Measurements from ENCODE around the gene OSBPL1A. TPM values are rescaled to one million over a fixed set of nuclear protein-coding genes. Genes with fewer than 3 reads are reported as not detected.

Gene OSBPL1A
- total and polyA plus RNA-seq, 2 of the 8 experiments (the other 6 are each of a cell fraction or from before 2014, with no cell fraction given) = 53.2 to 74.9 TPM

GRCh38 chr18:24120676-24121075, 276.9 kb downstream of the OSBPL1A start:
- H3K18ac ChIP-seq (ENCODE audit: extremely low read depth, low read length) = no peak overlapping the region
- H3K56ac ChIP-seq (replicated peaks; ENCODE audit: insufficient read length, low read depth, low read length) = no peak overlapping the region
- no peaks in the 10 kb centered on the region for H3K27me3 ChIP-seq (replicated peaks in 1 of 4; ENCODE audit: control insufficient read depth in 3 of 4, extremely low read depth in 1 of 4, insufficient read depth in 3 of 4, low read length in 3 of 4)
- H3K4me2 ChIP-seq (ENCODE audit: insufficient read depth in 1 of 2, low read depth in 2 of 2, low read length in 2 of 2) = no peak overlapping the region
- no peak overlapping the region for H4K91ac ChIP-seq (replicated peaks; ENCODE audit: insufficient read length, low read length)
- no peak overlapping the region for H3K14ac ChIP-seq (ENCODE audit: insufficient read length)
- peaks cover 0 to 4% (median 0%) of the 10 kb centered on the region in 4 experiments; a peak in 3 of 8 replicates for H3K36me3 ChIP-seq (ENCODE audit: control insufficient read depth in 2 of 4, insufficient read depth in 4 of 4, low read length in 3 of 4)
- H3K27ac ChIP-seq (ENCODE audit: low read depth, low read length) = no peak overlapping the region
- TF ChIP-seq GTF2F1 (IDR thresholded peaks at IDR 0.05; ENCODE audit: borderline replicate concordance, low read depth, low read length) (no peak), MAX (IDR thresholded peaks at IDR 0.05) (no peak), BRCA1 (IDR thresholded peaks at IDR 0.05; ENCODE audit: low read depth, low read length) (no peak), BACH1 (IDR thresholded peaks at IDR 0.05; ENCODE audit: low read length) (no peak), E2F6 (IDR thresholded peaks at IDR 0.05) (no peak), HDAC2 (IDR thresholded peaks at IDR 0.05; ENCODE audit: borderline replicate concordance in 1 of 2, low read depth in 2 of 2, low read length in 2 of 2) (no peak), SP1 (IDR thresholded peaks at IDR 0.05; ENCODE audit: low read depth, low read length) (no peak), CEBPB (IDR thresholded peaks at IDR 0.05; ENCODE audit: low read depth, low read length) (no peak), RBBP5 (IDR thresholded peaks at IDR 0.05; ENCODE audit: borderline replicate concordance, low read depth, low read length) (no peak), RAD21 (IDR thresholded peaks at IDR 0.05 in 1 of 2, conservative IDR thresholded peaks at IDR 0.05 in 1 of 2; ENCODE audit: low read depth in 2 of 2, low read length in 2 of 2) (no peak), EGR1 (IDR thresholded peaks at IDR 0.05; ENCODE audit: borderline replicate concordance, low read depth, low read length) (no peak), POLR2A (IDR thresholded peaks at IDR 0.05; ENCODE audit: control extremely low read depth in 1 of 2, low read depth in 2 of 2, low read length in 2 of 2) (no peak), NANOG (IDR thresholded peaks at IDR 0.05; ENCODE audit: insufficient read depth, low read depth, low read length, poor library complexity, severe bottlenecking) (no peak)
- no peak overlapping the region for H2BK15ac ChIP-seq (ENCODE audit: low read length)
- FAIRE-seq (no peak), DNase-seq (ENCODE audit: low read depth in 1 of 2, low spot score in 2 of 2) (no peak)
- 92 to 100% methylated on average over 1 to 4 of the region's 4 CpGs for WGBS, 2 experiments (ENCODE audit: extremely low coverage in 1 of 2, insufficient coverage in 1 of 2, insufficient read length in 1 of 2, insufficient replicate concordance in 2 of 2, low coverage in 1 of 2, low lambda C conversion rate in 2 of 2, missing lambda C conversion rate in 1 of 2)
- H2BK12ac ChIP-seq (ENCODE audit: low read depth, low read length) = no peak overlapping the region
- H2AFZ ChIP-seq (ENCODE audit: low read length) = no peak overlapping the region
- no peaks in the 10 kb centered on the region for H3K9me3 ChIP-seq (ENCODE audit: insufficient read depth in 2 of 2, low read depth in 1 of 2, low read length in 1 of 2)
- H2BK120ac ChIP-seq (replicated peaks; ENCODE audit: low read depth, low read length) = no peak overlapping the region
- no peak overlapping the region for H2BK20ac ChIP-seq (ENCODE audit: low read length)
- no peak overlapping the region for H2BK5ac ChIP-seq (ENCODE audit: low read depth, low read length)
- no peaks in the 10 kb centered on the region for H3K79me2 ChIP-seq (ENCODE audit: control insufficient read depth in 1 of 2, insufficient read depth in 2 of 2, low read length in 2 of 2)
- H3K23ac ChIP-seq (ENCODE audit: insufficient read length) = no peak overlapping the region
- peaks cover 0 to 2% of the 10 kb centered on the region in 2 experiments for H4K20me1 ChIP-seq (replicated peaks in 1 of 2; ENCODE audit: control insufficient read depth in 1 of 2, insufficient read depth in 2 of 2, low read length in 2 of 2)
- no peak overlapping the region for H4K5ac ChIP-seq (ENCODE audit: insufficient read length, low read depth, low read length)
- CTCF ChIA-PET (ENCODE audit: partially characterized antibody) = interaction anchor here (0.8 to 1.6 kb wide), 5 partner anchors 16 to 417 kb away, joined by 3 to 6 read pairs (median 3); no protein-coding TSS in a partner anchor
- no peak overlapping the region for H3K4me3 ChIP-seq (ENCODE audit: extremely low read depth in 1 of 4, insufficient read depth in 2 of 4, low read depth in 3 of 4, low read length in 4 of 4)
- H3K79me1 ChIP-seq (ENCODE audit: low read depth, low read length) = no peaks in the 10 kb centered on the region
- H3K4me1 ChIP-seq (replicated peaks in 1 of 4; ENCODE audit: control insufficient read depth in 3 of 4, insufficient read depth in 4 of 4, low read length in 3 of 4) = no peaks in the 10 kb centered on the region
- H3K9ac ChIP-seq (replicated peaks in 1 of 4; ENCODE audit: extremely low read depth in 1 of 4, low read depth in 3 of 4, low read length in 3 of 4) = no peak overlapping the region
- POLR2A ChIA-PET (ENCODE audit: partially characterized antibody) = interaction anchor here (2.5 kb wide), 1 partner anchor 18 kb away, joined by 10 read pairs; the partner anchor contains the start of gene CABYR
- H3K23me2 ChIP-seq (ENCODE audit: low read depth, low read length) = no peaks in the 10 kb centered on the region; the same call in 1 of the 2 replicates
- no peak overlapping the region for H2AK5ac ChIP-seq (ENCODE audit: low read depth, low read length)
- no peak overlapping the region for H3K4ac ChIP-seq (replicated peaks; ENCODE audit: insufficient read length, low read depth, low read length)
- H4K8ac ChIP-seq (ENCODE audit: extremely low read depth, insufficient read depth, low read length) = no peak overlapping the region
